Activated CD4-positive, alpha-beta T cell treated with anti-CD3 and anti-CD28 coated beads for 48 hours (primary cell): Measurements from ENCODE around the gene OSBPL6.

ENCODE experiments used
- DNase-seq: peaks from one replicate; pipeline ENCODE4 v3.0.0-alpha.2; 2020

The OSBPL6 gene

GRCh38 chr2:178242552-178242883, 48.2 kb downstream of the OSBPL6 start:
- no peak for DNase-seq

GRCh38 chr2:178243961-178244360, 49.6 kb downstream of the OSBPL6 start:
- DNase-seq, result no peak

- no peak for DNase-seq
These were observed 50.5 kb downstream of the OSBPL6 start for GRCh38 chr2:178244777-178245176.

GRCh38 chr2:178246696-178247095, 52.4 kb downstream of the OSBPL6 start:
- DNase-seq, result no peak

- DNase-seq, result no peak
These were observed 52.9 kb downstream of the OSBPL6 start for GRCh38 chr2:178247250-178247649.

GRCh38 chr2:178250429-178250828, 56.1 kb downstream of the OSBPL6 start:
- no peak for DNase-seq

GRCh38 chr2:178251151-178251955, 57.0 kb downstream of the OSBPL6 start:
- no peak for DNase-seq

GRCh38 chr2:178256382-178257042, 62.2 kb downstream of the OSBPL6 start:
- DNase-seq, result no peak

GRCh38 chr2:178257127-178257526, 62.8 kb downstream of the OSBPL6 start:
- no peak for DNase-seq

- no peak for DNase-seq
These were observed 64.6 kb downstream of the OSBPL6 start for GRCh38 chr2:178258916-178259315.

- no peak for DNase-seq
These were observed 69.0 kb downstream of the OSBPL6 start for GRCh38 chr2:178263159-178263860.

- DNase-seq, result no peak
These were observed 69.9 kb downstream of the OSBPL6 start for GRCh38 chr2:178264211-178264610.

GRCh38 chr2:178265851-178266250, 71.5 kb downstream of the OSBPL6 start:
- no peak for DNase-seq

GRCh38 chr2:178266445-178266844, 72.1 kb downstream of the OSBPL6 start:
- DNase-seq, result no peak

- DNase-seq, result no peak
These were observed 73.3 kb downstream of the OSBPL6 start for GRCh38 chr2:178267660-178268059.

- no peak for DNase-seq
These were observed 74.1 kb downstream of the OSBPL6 start for GRCh38 chr2:178268435-178268834.

- no peak for DNase-seq
These were observed 75.3 kb downstream of the OSBPL6 start for GRCh38 chr2:178269438-178270224.

- DNase-seq, result no peak
These were observed 76.0 kb downstream of the OSBPL6 start for GRCh38 chr2:178270338-178270737.

- DNase-seq, result no peak
These were observed 76.8 kb downstream of the OSBPL6 start for GRCh38 chr2:178271094-178271493.

GRCh38 chr2:178271629-178272333, 77.5 kb downstream of the OSBPL6 start:
- DNase-seq, result no peak

- DNase-seq, result no peak
These were observed 79.6 kb downstream of the OSBPL6 start for GRCh38 chr2:178273787-178274360.

- no peak for DNase-seq
These were observed 81.3 kb downstream of the OSBPL6 start for GRCh38 chr2:178275600-178275999.
